OCI-LY7 (cell line): ENCODE data around the gene SRP72. TPM values are rescaled to one million over a fixed set of nuclear protein-coding genes. Genes with fewer than 3 reads are reported as not detected.

Source experiments
- BruUV-seq: library from RNA; stranded (reverse); fragments of 400-500 nt; replicated peaks from 2 replicates; lab custom pipeline; 2021; lab: Mats Ljungman, UMichigan
- CTCF ChIA-PET: fragments of 300-600 bp; sonication (Branson Sonifier 250); formaldehyde crosslinking; loops from one replicate; lab custom pipeline; 2022; ENCODE audit warnings: antibody characterized with exemption; ENCODE audit not compliant: unreplicated experiment; lab: Charles Lee
- POLR2A ChIA-PET: fragments of 300-600 bp; sonication (Branson Sonifier 250); formaldehyde crosslinking; loops from one replicate; lab custom pipeline; 2022; ENCODE audit warnings: antibody characterized with exemption; lab: Charles Lee
- DNase-seq: peaks from one replicate; pipeline ENCODE4 v3.0.0-alpha.2; 2015; ENCODE audit warnings: low spot score
- H2AFZ ChIP-seq: fragments of 200-600 bp; sonication (generic), shearing (Covaris generic); 2 replicates; pipeline ENCODE4 v1.6.1; 2014; ENCODE audit warnings: mild to moderate bottlenecking, antibody characterized with exemption, low read length, moderate library complexity
- H3K27ac ChIP-seq: fragments of 200-600 bp; sonication (generic); 2 replicates; pipeline ENCODE4 v1.5.1; 2014; ENCODE audit warnings: mixed run types, low read depth, mild to moderate bottlenecking, moderate library complexity, low read length, inconsistent platforms; ENCODE audit not compliant: poor library complexity, severe bottlenecking
- H3K36me3 ChIP-seq: fragments of 200-600 bp; sonication (generic); 2 replicates; pipeline ENCODE4 v1.6.1; 2014; ENCODE audit warnings: mild to moderate bottlenecking, antibody characterized with exemption, low read length, moderate library complexity, mixed read lengths; ENCODE audit not compliant: insufficient read depth
- H3K4me1 ChIP-seq: fragments of 200-600 bp; sonication (generic); 2 replicates; pipeline ENCODE4 v1.5.1; 2014; ENCODE audit warnings: mild to moderate bottlenecking, low read length; ENCODE audit not compliant: insufficient read depth, poor library complexity, severe bottlenecking
- H3K4me2 ChIP-seq: fragments of 200-600 bp; sonication (generic); 2 replicates; pipeline ENCODE4 v1.6.1; 2014; ENCODE audit warnings: mild to moderate bottlenecking, low read length
- H3K4me3 ChIP-seq: fragments of 200-600 bp; sonication (generic); 2 replicates; pipeline ENCODE4 v1.5.1; 2014; ENCODE audit warnings: mild to moderate bottlenecking, low read depth, low read length; ENCODE audit not compliant: poor library complexity, severe bottlenecking
- H3K79me2 ChIP-seq: fragments of 200-600 bp; sonication (generic); 2 replicates; pipeline ENCODE4 v1.6.1; 2016; ENCODE audit warnings: low read depth, mild to moderate bottlenecking, low read length, moderate library complexity, mixed read lengths; ENCODE audit not compliant: insufficient read depth
- H3K9me2 ChIP-seq: fragments of 200-600 bp; sonication (generic); 2 replicates; pipeline ENCODE4 v1.6.1; 2016; ENCODE audit warnings: mild to moderate bottlenecking, low read length, mixed read lengths; ENCODE audit not compliant: insufficient read depth
- H3K9me3 ChIP-seq: fragments of 200-600 bp; sonication (generic); 2 replicates; pipeline ENCODE4 v1.6.1; 2014; ENCODE audit warnings: mild to moderate bottlenecking, mixed run types, low read length, mixed read lengths
- H4K20me1 ChIP-seq: fragments of 200-600 bp; sonication (generic); 2 replicates; pipeline ENCODE4 v1.6.1; 2014; ENCODE audit warnings: mild to moderate bottlenecking, antibody characterized with exemption, low read length, moderate library complexity, mixed read lengths; ENCODE audit not compliant: insufficient read depth
- CTCF ChIP-seq: fragments of 200-600 bp; sonication (generic); conservative IDR thresholded peaks from 2 replicates; pipeline ENCODE4 v1.5.1; 2014; ENCODE audit warnings: mild to moderate bottlenecking, antibody characterized with exemption, low read length, moderate library complexity, mixed read lengths
- EZH2phosphoT487 ChIP-seq: fragments of 200-600 bp; sonication (generic); IDR thresholded peaks from 2 replicates; pipeline ENCODE4 v1.6.1; 2018; ENCODE audit warnings: low read depth, borderline replicate concordance, mild to moderate bottlenecking, mixed run types, antibody characterized with exemption, low read length, moderate library complexity, mixed read lengths
- intact Hi-C: fragments of 100-400 bp; cut with micrococcal nuclease; formaldehyde crosslinking; loops from one replicate; pipeline ENCODE4 v1.10.0; 2022; ENCODE audit not compliant: unreplicated experiment
- total RNA-seq, 2 experiments: library from RNA; depleted of rRNA in 1 of 2; stranded (reverse); fragments of >200 nt in 1 of 2; shearing (Covaris generic) in 1 of 2; gene quantifications; 2 replicates each; pipeline ENCODE4 v1.2.3, GENCODE V29; 2014 to 2022

SRP72 gene
- total RNA-seq, 2 experiments from 2014 or later: 53.5 to 166 TPM

GRCh38 chr4:56544573-56545131, 77.2 kb downstream of the SRP72 start:
- H3K9me3 ChIP-seq: peaks cover 3% of the 10 kb centered on the region; the same call in 1 of the 2 replicates
- CTCF ChIA-PET: no interaction called here
- peak overlapping the region; percentile 67 for H3K4me2 ChIP-seq
- peak; percentile 95 for TF ChIP-seq CTCF
- TF ChIP-seq EZH2phosphoT487: no peak
- H2AFZ ChIP-seq: peak overlapping the region; percentile 74
- H3K27ac ChIP-seq: no peak overlapping the region
- POLR2A ChIA-PET: interaction anchor here (0.5 to 1.0 kb wide), 6 partner anchors 10 to 368 kb away, joined by 3 to 4 read pairs (median 4); partner anchors contain the start of gene PAICS
- H3K4me1 ChIP-seq: peaks cover 4% of the 10 kb centered on the region
- BruUV-seq: no TSS peak
- no peaks in the 10 kb centered on the region for H3K9me2 ChIP-seq
- H3K36me3 ChIP-seq: no peaks in the 10 kb centered on the region
- H3K79me2 ChIP-seq: no peaks in the 10 kb centered on the region
- peak overlapping the region; percentile 56 for H3K4me3 ChIP-seq
- DNase-seq: peak; percentile 68
- intact Hi-C loops: loop anchor here (1.0 to 2.0 kb wide), 3 partner anchors 110 to 292 kb away; partner anchors contain the start of genes AASDH and PPAT
- H4K20me1 ChIP-seq: no peaks in the 10 kb centered on the region

GRCh38 chr4:56550642-56551041, 83.2 kb downstream of the SRP72 start:
- Histone ChIP-seq H3K79me2 (no peaks in the 10 kb centered on the region), H3K4me3 (no peak overlapping the region), H3K4me1 (no peaks in the 10 kb centered on the region), H2AFZ (no peak overlapping the region), H3K9me3 (no peaks in the 10 kb centered on the region), H4K20me1 (no peaks in the 10 kb centered on the region), H3K9me2 (no peaks in the 10 kb centered on the region), H3K27ac (no peak overlapping the region), H3K36me3 (no peaks in the 10 kb centered on the region), H3K4me2 (no peak overlapping the region)
- POLR2A ChIA-PET: interaction anchor here (0.6 to 1.3 kb wide), 2 partner anchors 310 to 480 kb away, joined by 3 to 4 read pairs; no protein-coding TSS in a partner anchor
- intact Hi-C loops: no loop called here
- CTCF ChIA-PET: no interaction called here
- DNase-seq: no peak
- BruUV-seq: no TSS peak
- no peak for TF ChIP-seq EZH2phosphoT487
- TF ChIP-seq CTCF: no peak

GRCh38 chr4:56551516-56551915, 84.1 kb downstream of the SRP72 start:
- no peak overlapping the region for H3K4me2 ChIP-seq
- H3K9me3 ChIP-seq: no peaks in the 10 kb centered on the region
- no peaks in the 10 kb centered on the region for H3K9me2 ChIP-seq
- no TSS peak for BruUV-seq
- ChIA-PET POLR2A (interaction anchor here (0.5 kb wide), 2 partner anchors 45 to 446 kb away, joined by 3 to 4 read pairs; no protein-coding TSS in a partner anchor), CTCF (no interaction called here)
- no peak overlapping the region for H3K27ac ChIP-seq
- no peaks in the 10 kb centered on the region for H3K4me1 ChIP-seq
- H3K79me2 ChIP-seq: no peaks in the 10 kb centered on the region
- TF ChIP-seq EZH2phosphoT487 (no peak), CTCF (no peak)
- H3K36me3 ChIP-seq: no peaks in the 10 kb centered on the region
- H3K4me3 ChIP-seq: no peak overlapping the region
- H4K20me1 ChIP-seq: no peaks in the 10 kb centered on the region
- intact Hi-C loops: no loop called here
- no peak overlapping the region for H2AFZ ChIP-seq
- DNase-seq: no peak
